ENCODE measurements around the gene CFAP74.

The CFAP74 gene

DNA sequence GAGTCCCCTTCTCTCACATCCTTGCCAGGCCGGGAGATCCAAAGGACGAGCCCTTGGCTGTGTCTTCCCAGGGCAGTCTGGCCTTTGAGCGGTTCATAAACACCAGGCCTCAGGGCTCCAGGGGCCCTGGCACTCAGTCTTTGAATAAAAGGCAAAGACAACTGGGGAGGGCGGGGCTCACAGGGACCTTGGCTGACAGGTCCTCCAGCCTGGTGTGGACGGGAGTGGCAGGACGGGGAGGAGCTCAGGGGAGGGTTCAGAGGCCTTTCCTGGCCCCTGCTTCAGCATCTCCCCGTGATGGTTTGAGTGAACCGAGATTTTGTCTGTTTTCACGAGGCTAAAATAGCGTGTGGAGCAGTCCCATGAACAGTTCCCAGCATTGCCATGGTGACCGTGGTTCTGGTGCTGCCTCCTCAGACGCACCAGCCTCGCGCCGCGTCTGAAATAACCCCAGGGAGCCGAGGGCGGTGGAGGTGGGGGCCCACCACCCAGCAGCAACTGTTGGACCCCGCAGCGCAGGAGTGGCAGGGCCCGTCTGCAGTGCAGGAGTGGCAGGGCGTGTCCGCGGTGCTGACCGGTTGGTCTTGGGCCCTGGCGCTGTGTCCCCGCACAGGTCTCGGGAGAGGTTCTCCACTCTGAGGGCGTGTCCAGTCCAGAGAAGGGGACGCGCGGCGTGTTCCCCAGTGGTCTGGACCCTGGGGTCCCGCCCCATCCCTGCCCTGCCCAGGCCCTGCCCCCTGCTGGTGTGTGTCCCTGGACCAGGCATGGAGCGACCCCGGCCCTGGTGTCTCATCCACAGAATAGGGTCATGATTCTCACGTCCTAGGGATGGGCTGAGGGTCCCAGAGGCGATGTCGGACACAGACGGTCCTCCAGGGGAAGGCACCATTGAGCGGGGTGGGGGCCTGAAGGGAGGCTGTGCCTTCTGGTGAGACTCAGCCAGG is 39.5 kb upstream of the CFAP74 start:
- Histone ChIP-seq H3K4me3 (ENCODE audit: low read depth, low read length) (no peak overlapping the region), H3K4me1 (no peaks in the 10 kb centered on the region), H3K27me3 (peaks cover 50% of the 10 kb centered on the region), H3K36me3 (no peaks in the 10 kb centered on the region), H3K9me3 (no peaks in the 10 kb centered on the region)
- DNase-seq, result no peak
- TF ChIP-seq, protein P1, sequence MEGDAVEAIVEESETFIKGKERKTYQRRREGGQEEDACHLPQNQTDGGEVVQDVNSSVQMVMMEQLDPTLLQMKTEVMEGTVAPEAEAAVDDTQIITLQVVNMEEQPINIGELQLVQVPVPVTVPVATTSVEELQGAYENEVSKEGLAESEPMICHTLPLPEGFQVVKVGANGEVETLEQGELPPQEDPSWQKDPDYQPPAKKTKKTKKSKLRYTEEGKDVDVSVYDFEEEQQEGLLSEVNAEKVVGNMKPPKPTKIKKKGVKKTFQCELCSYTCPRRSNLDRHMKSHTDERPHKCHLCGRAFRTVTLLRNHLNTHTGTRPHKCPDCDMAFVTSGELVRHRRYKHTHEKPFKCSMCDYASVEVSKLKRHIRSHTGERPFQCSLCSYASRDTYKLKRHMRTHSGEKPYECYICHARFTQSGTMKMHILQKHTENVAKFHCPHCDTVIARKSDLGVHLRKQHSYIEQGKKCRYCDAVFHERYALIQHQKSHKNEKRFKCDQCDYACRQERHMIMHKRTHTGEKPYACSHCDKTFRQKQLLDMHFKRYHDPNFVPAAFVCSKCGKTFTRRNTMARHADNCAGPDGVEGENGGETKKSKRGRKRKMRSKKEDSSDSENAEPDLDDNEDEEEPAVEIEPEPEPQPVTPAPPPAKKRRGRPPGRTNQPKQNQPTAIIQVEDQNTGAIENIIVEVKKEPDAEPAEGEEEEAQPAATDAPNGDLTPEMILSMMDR (IDR thresholded peaks at IDR 0.05; ENCODE audit: low read depth, low read length), result peak; percentile 3; the same call in 1 of the 2 replicates

GRCh38 chr1:2041887-2042286 is 38.3 kb upstream of the CFAP74 start:
- Histone ChIP-seq H3K27me3 (peaks cover 40% of the 10 kb centered on the region), H3K4me1 (no peaks in the 10 kb centered on the region), H3K4me3 (ENCODE audit: low read depth, low read length) (no peak overlapping the region), H3K9me3 (no peaks in the 10 kb centered on the region), H3K36me3 (no peaks in the 10 kb centered on the region)
- TF ChIP-seq, protein P1 (IDR thresholded peaks at IDR 0.05; ENCODE audit: low read depth, low read length), result no peak
- no peak for DNase-seq

DNA sequence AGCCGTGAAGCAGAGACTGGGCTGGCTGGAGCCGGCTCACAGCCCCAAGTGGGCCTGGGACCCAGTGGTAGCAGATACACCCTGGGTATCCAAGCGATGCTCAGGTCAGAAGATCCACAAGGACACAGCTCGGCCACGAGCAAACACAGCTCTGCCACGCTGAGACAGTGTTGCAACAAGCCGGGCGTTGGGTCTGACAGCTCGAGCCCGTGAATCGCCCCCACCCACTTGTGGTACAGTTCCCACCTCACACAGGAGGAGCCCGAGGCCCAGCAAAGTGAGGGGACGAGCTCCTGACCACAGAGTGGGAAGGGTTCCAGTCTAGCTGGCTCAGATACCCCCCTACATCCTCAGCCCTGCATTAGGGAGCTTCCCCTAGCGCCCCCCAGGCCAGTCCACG is 37.7 kb upstream of the CFAP74 start:
- H3K9me3 ChIP-seq, result no peaks in the 10 kb centered on the region
- no peaks in the 10 kb centered on the region for H3K4me1 ChIP-seq
- TF ChIP-seq, protein P1 (IDR thresholded peaks at IDR 0.05; ENCODE audit: low read depth, low read length), result no peak
- no peaks in the 10 kb centered on the region for H3K36me3 ChIP-seq
- no peak for DNase-seq
- H3K27me3 ChIP-seq, result peaks cover 40% of the 10 kb centered on the region
- H3K4me3 ChIP-seq (ENCODE audit: low read depth, low read length), result no peak overlapping the region

GRCh38 chr1:2039251-2039650 is 35.7 kb upstream of the CFAP74 start:
- H3K4me1 ChIP-seq, result no peaks in the 10 kb centered on the region
- H3K4me3 ChIP-seq (ENCODE audit: low read depth, low read length), result no peak overlapping the region
- peaks cover 36% of the 10 kb centered on the region for H3K27me3 ChIP-seq
- TF ChIP-seq, protein P1 (IDR thresholded peaks at IDR 0.05; ENCODE audit: low read depth, low read length), result no peak
- H3K36me3 ChIP-seq, result no peaks in the 10 kb centered on the region
- no peaks in the 10 kb centered on the region for H3K9me3 ChIP-seq
- no peak for DNase-seq

- H3K4me1 ChIP-seq, result no peaks in the 10 kb centered on the region
- no peaks in the 10 kb centered on the region for H3K9me3 ChIP-seq
- peaks cover 45% of the 10 kb centered on the region for H3K27me3 ChIP-seq
- TF ChIP-seq, protein P1 (IDR thresholded peaks at IDR 0.05; ENCODE audit: low read depth, low read length), result no peak
- no peak for DNase-seq
- no peaks in the 10 kb centered on the region for H3K36me3 ChIP-seq
- H3K4me3 ChIP-seq (ENCODE audit: low read depth, low read length), result no peak overlapping the region
Observed at GRCh38 chr1:2038229-2038628, 34.6 kb upstream of the CFAP74 start.

DNA sequence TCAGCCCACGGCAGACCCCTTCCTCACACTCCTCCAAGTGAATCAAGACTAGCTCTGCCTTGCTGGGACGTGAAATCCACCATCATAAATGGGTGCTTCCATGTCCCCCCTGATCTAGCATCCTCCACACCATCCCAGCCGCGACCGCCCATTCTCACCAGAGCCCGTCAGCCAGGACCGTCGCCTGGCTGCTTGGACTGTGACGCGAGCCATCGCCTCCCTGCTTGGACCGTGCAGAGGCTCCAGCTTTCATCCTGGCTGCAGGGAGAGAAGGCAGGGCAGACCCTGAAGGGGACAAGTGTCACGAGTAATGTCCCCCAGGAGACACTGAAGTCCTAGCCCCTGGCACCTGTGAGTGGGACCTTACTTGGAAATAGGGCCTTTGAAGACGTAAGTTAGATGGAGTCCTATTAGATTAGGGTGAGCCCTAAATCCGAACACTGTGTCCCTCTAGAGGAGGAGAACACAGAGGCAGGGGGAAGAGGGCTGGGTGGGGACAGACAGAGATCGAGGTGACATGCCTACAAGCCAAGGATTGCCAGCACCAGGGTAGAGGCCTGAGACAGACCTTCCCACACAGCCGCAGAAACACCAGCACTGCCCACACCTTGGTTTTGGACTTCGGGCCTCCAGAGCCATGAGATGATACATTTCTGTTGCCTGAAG is 33.9 kb upstream of the CFAP74 start:
- Histone ChIP-seq H3K27me3 (peaks cover 47% of the 10 kb centered on the region), H3K36me3 (no peaks in the 10 kb centered on the region), H3K4me3 (ENCODE audit: low read depth, low read length) (no peak overlapping the region), H3K9me3 (no peaks in the 10 kb centered on the region), H3K4me1 (no peaks in the 10 kb centered on the region)
- DNase-seq, result no peak
- TF ChIP-seq, protein P1 (IDR thresholded peaks at IDR 0.05; ENCODE audit: low read depth, low read length), result no peak
